H1 (cell line): ENCODE results near the gene DLL4. TPM values are rescaled to one million over a fixed set of nuclear protein-coding genes. Genes with fewer than 3 reads are reported as not detected.

Experiments
- CTCF ChIA-PET: fragments of 300-600 bp; sonication (Branson Sonifier 250); formaldehyde crosslinking; loops from one replicate; lab custom pipeline; 2021; ENCODE audit not compliant: partially characterized antibody; lab: Charles Lee
- POLR2A ChIA-PET: fragments of 300-600 bp; sonication (Branson Sonifier 250); formaldehyde crosslinking; loops from one replicate; lab custom pipeline; 2021; ENCODE audit warnings: inconsistent platforms; ENCODE audit not compliant: partially characterized antibody; lab: Charles Lee
- DNase-seq, 2 experiments: peaks; one replicate each; pipeline versions ENCODE4 v3.0.0 to v3.0.0-alpha.2; 2010 to 2022; ENCODE audit warnings: low spot score in 2 of 2, low read depth in 1 of 2, mixed read lengths in 1 of 2
- FAIRE-seq: peaks from 2 replicates; lab custom pipeline; 2011; peaks lifted over from hg19 to GRCh38; lab: Jason Lieb, UNC
- H2AFZ ChIP-seq: 2 replicates; pipeline ENCODE4 v1.8.1; 2012; ENCODE audit warnings: low read length, inconsistent platforms
- H2AK5ac ChIP-seq: 2 replicates; pipeline ENCODE4 v1.6.1; 2013; ENCODE audit warnings: low read depth, low read length
- H2BK120ac ChIP-seq: replicated peaks from 2 replicates; pipeline ENCODE3; 2013; ENCODE audit warnings: low read depth, low read length, inconsistent platforms
- H2BK12ac ChIP-seq: 2 replicates; pipeline ENCODE4 v1.6.1; 2013; ENCODE audit warnings: low read depth, low read length
- H2BK15ac ChIP-seq: 2 replicates; pipeline ENCODE4 v1.6.1; 2013; ENCODE audit warnings: low read length
- H2BK20ac ChIP-seq: 2 replicates; pipeline ENCODE4 v1.6.1; 2013; ENCODE audit warnings: low read length
- H2BK5ac ChIP-seq: 2 replicates; pipeline ENCODE4 v1.6.1; 2013; ENCODE audit warnings: low read depth, low read length
- H3K14ac ChIP-seq: 2 replicates; pipeline ENCODE4 v1.6.1; 2013; ENCODE audit warnings: inconsistent platforms; ENCODE audit not compliant: insufficient read length
- H3K18ac ChIP-seq: 2 replicates; pipeline ENCODE4 v1.6.1; 2013; ENCODE audit warnings: low read length; ENCODE audit errors: extremely low read depth
- H3K23ac ChIP-seq: 2 replicates; pipeline ENCODE4 v1.6.1; 2013; ENCODE audit warnings: inconsistent platforms; ENCODE audit not compliant: insufficient read length
- H3K23me2 ChIP-seq: 2 replicates; pipeline ENCODE4 v1.6.1; 2013; ENCODE audit warnings: low read depth, low read length
- H3K27ac ChIP-seq: 2 replicates; pipeline ENCODE4 v1.6.1; 2011; ENCODE audit warnings: low read depth, low read length, inconsistent platforms
- H3K27me3 ChIP-seq, 4 experiments: replicated peaks in 1 of 4; 1 replicate in 1 of 4; 2 replicates in 3 of 4; pipeline versions ENCODE4 v1.6.1 to v1.8.1; 2011 to 2013; ENCODE audit warnings: low read length in 3 of 4, mild to moderate bottlenecking in 3 of 4, inconsistent platforms in 2 of 4, mixed read lengths in 2 of 4, moderate library complexity in 1 of 4; ENCODE audit not compliant: control insufficient read depth in 3 of 4, insufficient read depth in 3 of 4; ENCODE audit errors: extremely low read depth in 1 of 4
- H3K36me3 ChIP-seq, 4 experiments: 2 replicates each; pipeline versions ENCODE4 v1.6.1 to v1.8.1; 2011 to 2013; ENCODE audit warnings: mild to moderate bottlenecking in 4 of 4, low read length in 3 of 4, moderate library complexity in 2 of 4, control low read depth in 1 of 4, inconsistent platforms in 1 of 4; ENCODE audit not compliant: insufficient read depth in 4 of 4, control insufficient read depth in 2 of 4
- H3K4ac ChIP-seq: replicated peaks from 2 replicates; pipeline ENCODE3; 2013; ENCODE audit warnings: low read length, low read depth, mixed read lengths, inconsistent platforms; ENCODE audit not compliant: insufficient read length
- H3K4me1 ChIP-seq, 4 experiments: replicated peaks in 1 of 4; 1 replicate in 1 of 4; 2 replicates in 3 of 4; pipeline versions ENCODE4 v1.6.1 to v1.8.1; 2011 to 2013; ENCODE audit warnings: low read length in 3 of 4, inconsistent platforms in 2 of 4, mixed read lengths in 1 of 4; ENCODE audit not compliant: insufficient read depth in 4 of 4, control insufficient read depth in 3 of 4
- H3K4me2 ChIP-seq, 2 experiments: 2 replicates each; pipeline versions ENCODE4 v1.6.1 to v1.8.1; 2011 to 2013; ENCODE audit warnings: low read depth in 2 of 2, low read length in 2 of 2, control low read depth in 1 of 2, inconsistent platforms in 1 of 2, mild to moderate bottlenecking in 1 of 2; ENCODE audit not compliant: insufficient read depth in 1 of 2
- H3K4me3 ChIP-seq, 4 experiments: fragments of 200-600, 300-600 bp in 1 of 4; sonication (generic), shearing (Covaris generic), sonication (Bioruptor Twin) in 1 of 4; 2 replicates each; pipeline versions ENCODE4 v1.5.1 to v1.8.1; 2011 to 2016; ENCODE audit warnings: low read length in 4 of 4, low read depth in 3 of 4, control low read depth in 2 of 4, inconsistent platforms in 2 of 4, mild to moderate bottlenecking in 2 of 4, mixed read lengths in 1 of 4, moderate library complexity in 1 of 4; ENCODE audit not compliant: insufficient read depth in 2 of 4; ENCODE audit errors: extremely low read depth in 1 of 4
- H3K56ac ChIP-seq: replicated peaks from 2 replicates; pipeline ENCODE3; 2013; ENCODE audit warnings: low read depth, mild to moderate bottlenecking, mixed read lengths, low read length, inconsistent platforms; ENCODE audit not compliant: insufficient read length
- H3K79me1 ChIP-seq: 2 replicates; pipeline ENCODE4 v1.6.1; 2013; ENCODE audit warnings: low read depth, low read length, control low read depth
- H3K79me2 ChIP-seq, 2 experiments: 2 replicates each; pipeline versions ENCODE4 v1.6.1 to v1.8.1; 2012 to 2013; ENCODE audit warnings: low read length in 2 of 2, mild to moderate bottlenecking in 2 of 2, inconsistent platforms in 1 of 2; ENCODE audit not compliant: insufficient read depth in 2 of 2, control insufficient read depth in 1 of 2
- H3K9ac ChIP-seq, 4 experiments: replicated peaks in 1 of 4; 1 replicate in 1 of 4; 2 replicates in 3 of 4; pipeline versions ENCODE4 v1.6.1 to v1.8.1; 2011 to 2013; ENCODE audit warnings: low read depth in 3 of 4, low read length in 3 of 4, control low read depth in 2 of 4, mild to moderate bottlenecking in 2 of 4, moderate library complexity in 2 of 4, inconsistent platforms in 1 of 4; ENCODE audit errors: extremely low read depth in 1 of 4
- H3K9me3 ChIP-seq, 2 experiments: 2 replicates each; pipeline versions ENCODE4 v1.6.1 to v1.8.1; 2012 to 2013; ENCODE audit warnings: mild to moderate bottlenecking in 2 of 2, moderate library complexity in 2 of 2, control low read depth in 1 of 2, inconsistent platforms in 1 of 2, low read depth in 1 of 2, low read length in 1 of 2, mixed read lengths in 1 of 2; ENCODE audit not compliant: insufficient read depth in 2 of 2
- H4K20me1 ChIP-seq, 2 experiments: replicated peaks in 1 of 2; 2 replicates each; pipeline versions ENCODE3 to v1.8.1; 2011 to 2013; ENCODE audit warnings: inconsistent platforms in 2 of 2, low read length in 2 of 2, mild to moderate bottlenecking in 1 of 2; ENCODE audit not compliant: insufficient read depth in 2 of 2, control insufficient read depth in 1 of 2
- H4K5ac ChIP-seq: 2 replicates; pipeline ENCODE4 v1.6.1; 2013; ENCODE audit warnings: low read length, low read depth, mixed read lengths, inconsistent platforms; ENCODE audit not compliant: insufficient read length
- H4K8ac ChIP-seq: 2 replicates; pipeline ENCODE4 v1.8.0; 2013; ENCODE audit warnings: mild to moderate bottlenecking, moderate library complexity, low read length, inconsistent platforms; ENCODE audit not compliant: insufficient read depth; ENCODE audit errors: extremely low read depth
- H4K91ac ChIP-seq: replicated peaks from 2 replicates; pipeline ENCODE3; 2013; ENCODE audit warnings: low read length, mixed read lengths, inconsistent platforms; ENCODE audit not compliant: insufficient read length
- ASH2L ChIP-seq: fragments of 200-600, 300-600 bp; sonication (generic); IDR thresholded peaks from one replicate; pipeline ENCODE4 v1.7.1; 2017; ENCODE audit warnings: low read length
- CTCF ChIP-seq, 3 experiments: IDR thresholded peaks; 1 replicate in 2 of 3; 2 replicates in 1 of 3; pipeline versions ENCODE4 v1.5.1 to v1.6.1; 2011; ENCODE audit warnings: low read length in 3 of 3, mild to moderate bottlenecking in 3 of 3, inconsistent platforms in 2 of 3, low read depth in 1 of 3, moderate library complexity in 1 of 3; ENCODE audit not compliant: insufficient read depth in 1 of 3; ENCODE audit errors: control extremely low read depth in 1 of 3
- EGR1 ChIP-seq: IDR thresholded peaks from 2 replicates; pipeline ENCODE4 v1.6.1; 2011; ENCODE audit warnings: low read depth, low read length, borderline replicate concordance
- JUND ChIP-seq: IDR thresholded peaks from 2 replicates; pipeline ENCODE4 v1.6.1; 2011; ENCODE audit warnings: mild to moderate bottlenecking, improper control_type of control experiment, low read length
- SP4 ChIP-seq: IDR thresholded peaks from 2 replicates; pipeline ENCODE4 v1.6.1; 2012; ENCODE audit warnings: low read length, inconsistent platforms
- whole genome bisulfite sequencing, 2 experiments: shearing (Covaris generic) in 1 of 2; methylation state at CpG; one replicate each; pipeline versions ENCODE4 v1.1.6 to v1.1.7; 2013 to 2015; ENCODE audit warnings: low lambda C conversion rate in 2 of 2, mixed read lengths in 2 of 2, inconsistent platforms in 1 of 2, low coverage in 1 of 2, missing lambda C conversion rate in 1 of 2; ENCODE audit not compliant: insufficient replicate concordance in 2 of 2, insufficient coverage in 1 of 2, insufficient read length in 1 of 2; ENCODE audit errors: extremely low coverage in 1 of 2, missing lambda C conversion rate in 1 of 2; 5-methylcytosine and 5-hydroxymethylcytosine counted together
- polyA plus RNA-seq, 7 experiments: library from polyadenylated mRNA; depleted of rRNA in 3 of 7; stranded (reverse) in 5 of 7; unstranded in 2 of 7; fragments of >200 nt in 5 of 7; fragments of 200-250 nt in 2 of 7; gene quantifications; 1 replicate in 5 of 7; 2 replicates in 1 of 7; 4 replicates in 1 of 7; pipeline versions ENCODE4 v1.2.1 to v1.2.3, GENCODE V29; 2011 to 2013; ENCODE audit warnings: missing spikeins in 2 of 7, mixed read lengths in 2 of 7
- total RNA-seq: library from RNA; stranded (reverse); fragmentation: NEBNext Ultra II Directional; extraction: Animal tissue kit (Norgen Biotek cat#: 25700); gene quantifications from 2 replicates; pipeline ENCODE4 v1.2.1, GENCODE V29; 2021

DLL4 gene
- total and polyA plus RNA-seq, 2 of the 8 experiments (the other 6 are each of a cell fraction or from before 2014, with no cell fraction given), result 0.23 to 0.60 TPM

GRCh38 chr15:40959331-40960141, 30.4 kb downstream of the DLL4 start:
- no peak overlapping the region for H3K9ac ChIP-seq
- POLR2A ChIA-PET, result interaction anchor here (1.1 to 28.7 kb wide), 8 partner anchors 9 to 91 kb away, joined by 3 to 1505 read pairs (median 24); partner anchors contain the start of genes CHAC1 and DLL4

More at GRCh38 chr15:40959331-40960141, 30.4 kb downstream of the DLL4 start:
- Histone ChIP-seq H3K23me2 (no peaks in the 10 kb centered on the region), H2BK12ac (no peak overlapping the region), H3K4me2 (0 out of 4 replicates have a peak overlapping the region, but pooled peaks of 1 of the 2 experiments have one; percentile 8), H2BK20ac (no peak overlapping the region), H3K4me3 (0 out of 8 replicates have a peak overlapping the region, but pooled peaks of 1 of the 4 experiments have one; percentile 1), H4K91ac (no peak overlapping the region), H2BK15ac (no peak overlapping the region), H3K79me2 (peaks cover 0 to 20% of the 10 kb centered on the region in 2 experiments; a peak in 1 of 4 replicates), H3K4me1 (peaks cover 0 to 6% (median 3%) of the 10 kb centered on the region in 4 experiments; a peak in 5 of 7 replicates), H3K9me3 (no peaks in the 10 kb centered on the region), H3K4ac (no peak overlapping the region), H2AFZ (no peak overlapping the region), H2AK5ac (no peak overlapping the region), H2BK120ac (no peak overlapping the region), H2BK5ac (peak overlapping the region; percentile 32; the same call in 1 of the 2 replicates), H4K5ac (no peak overlapping the region), H3K56ac (no peak overlapping the region), H3K18ac (no peak overlapping the region), H3K36me3 (peaks cover 8 to 27% (median 12%) of the 10 kb centered on the region in 4 experiments), H4K8ac (no peak overlapping the region), H3K14ac (no peak overlapping the region), H3K27me3 (no peaks in the 10 kb centered on the region), H3K27ac (no peak overlapping the region), H3K23ac (no peak overlapping the region), H3K79me1 (no peaks in the 10 kb centered on the region; the same call in 1 of the 2 replicates), H4K20me1 (peaks cover 0 to 12% of the 10 kb centered on the region in 2 experiments)
- CTCF ChIA-PET, result interaction anchor here (0.7 to 1.9 kb wide), 6 partner anchors 17 to 630 kb away, joined by 3 to 6 read pairs (median 3); no protein-coding TSS in a partner anchor
- TF ChIP-seq EGR1 (peak; percentile 72; the same call in 1 of the 2 replicates), SP4 (no peak), ASH2L (no peak), CTCF (IDR thresholded peaks at IDR 0.05; ENCODE audit: control extremely low read depth in 1 of 3, insufficient read depth in 1 of 3, low read depth in 1 of 3, low read length in 3 of 3) (no peak), JUND (no peak)
- FAIRE-seq, result no peak
- 73% methylated on average over 22 of the region's 22 CpGs; no CpG with 5 or more reads in 1 of the 2 experiments for WGBS, 2 experiments
- DNase-seq, result no peak
